Endometrial microvascular endothelial cells (primary cell): ENCODE measurements around the gene CSAD. TPM values are rescaled to one million over a fixed set of nuclear protein-coding genes. Genes with fewer than 3 reads are reported as not detected.
"Not testable (repeated sequence)": the region's sequence is repeated elsewhere in the genome, so short reads cannot be mapped to it uniquely, and the experiment has no call there.

ENCODE experiments used
- in situ Hi-C: cut with HindIII; loops from 2 replicates; pipeline ENCODE4 v1.10.0; 2017; ENCODE audit warnings: low sequenced_read_pairs, low pct_unique_long_range_greater_than_20kb; ENCODE audit errors: inconsistent ontology term
- total RNA-seq: library from RNA; depleted of rRNA; stranded (reverse); fragments of >200 nt; gene quantifications from one replicate; pipeline ENCODE4 v1.2.3, GENCODE V29; 2015; ENCODE audit errors: inconsistent ontology term

CSAD gene
- total RNA-seq, 1 donor from 2014 or later = 4.6 TPM

GRCh38 chr12:53187145-53187899 lies 6.6 kb upstream of the CSAD start:
- in situ Hi-C loops = no loop called here

DNA sequence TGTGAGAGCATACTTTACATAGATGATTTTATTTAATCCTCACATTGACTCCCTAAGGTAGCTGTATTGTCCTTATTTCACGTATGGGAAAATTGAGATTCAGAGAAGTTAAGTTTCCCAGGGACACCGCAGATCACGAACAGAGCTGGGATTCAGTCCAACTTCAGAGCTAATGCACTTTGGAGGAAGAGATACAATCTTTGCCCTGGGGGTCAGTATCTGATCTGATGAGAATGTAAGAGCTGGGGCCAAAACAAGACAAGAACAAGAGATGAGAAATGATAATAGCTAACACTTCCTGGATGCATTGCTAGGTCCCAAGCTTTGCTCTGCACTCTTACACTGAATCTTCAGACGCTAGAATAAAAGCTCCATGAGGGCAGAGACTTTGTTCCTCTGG lies 6.0 kb upstream of the CSAD start:
- in situ Hi-C loops = no loop called here

- in situ Hi-C loops = no loop called here
Measured at GRCh38 chr12:53185582-53186153, 4.9 kb upstream of the CSAD start.

GRCh38 chr12:53184828-53185227 lies 4.1 kb upstream of the CSAD start:
- in situ Hi-C loops = no loop called here

DNA sequence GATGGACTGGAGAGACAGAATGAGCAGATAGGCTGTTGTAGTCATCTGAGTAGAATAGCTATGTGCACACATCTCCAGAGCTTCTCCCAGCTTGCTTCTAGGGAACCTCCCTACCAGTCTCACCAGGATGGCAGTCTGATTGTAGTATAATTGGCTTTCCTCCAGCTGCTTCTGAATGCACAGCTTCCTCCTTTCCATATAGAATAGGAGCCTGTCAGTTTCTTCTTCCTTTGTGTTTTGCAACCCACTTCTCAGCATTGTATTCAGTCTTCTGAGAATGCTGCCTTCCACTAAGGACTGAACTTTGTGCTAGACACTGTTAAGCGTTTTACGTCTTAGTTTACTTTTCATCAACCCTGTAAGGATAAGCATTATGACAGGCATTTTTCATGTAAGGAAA lies 2.2 kb upstream of the CSAD start:
- in situ Hi-C loops = no loop called here

DNA sequence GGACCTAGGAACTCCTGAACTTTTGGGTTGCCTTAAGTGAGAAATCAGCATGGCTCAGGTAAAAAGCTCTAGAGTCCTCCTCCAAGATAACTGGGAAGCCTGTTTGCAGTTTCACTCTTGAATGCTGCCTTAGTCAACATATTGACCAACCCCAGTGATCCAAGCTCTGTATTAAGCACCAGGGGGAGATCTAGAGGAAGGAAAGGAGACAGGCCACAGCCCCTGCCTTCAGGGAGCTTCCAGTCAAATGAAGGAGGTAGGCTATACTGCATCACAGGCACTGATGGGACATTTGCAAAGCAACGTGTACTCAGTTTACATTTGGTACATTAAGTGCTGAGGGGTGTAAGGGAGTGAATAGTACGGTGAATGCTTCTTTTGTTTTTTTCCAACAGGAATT lies 1.2 kb upstream of the CSAD start:
- in situ Hi-C loops = no loop called here

GRCh38 chr12:53180931-53181645 lies 363 bp upstream of the CSAD start:
- in situ Hi-C loops = no loop called here

- in situ Hi-C loops = no loop called here
Measured at GRCh38 chr12:53179687-53180219, 972 bp downstream of the CSAD start.

DNA sequence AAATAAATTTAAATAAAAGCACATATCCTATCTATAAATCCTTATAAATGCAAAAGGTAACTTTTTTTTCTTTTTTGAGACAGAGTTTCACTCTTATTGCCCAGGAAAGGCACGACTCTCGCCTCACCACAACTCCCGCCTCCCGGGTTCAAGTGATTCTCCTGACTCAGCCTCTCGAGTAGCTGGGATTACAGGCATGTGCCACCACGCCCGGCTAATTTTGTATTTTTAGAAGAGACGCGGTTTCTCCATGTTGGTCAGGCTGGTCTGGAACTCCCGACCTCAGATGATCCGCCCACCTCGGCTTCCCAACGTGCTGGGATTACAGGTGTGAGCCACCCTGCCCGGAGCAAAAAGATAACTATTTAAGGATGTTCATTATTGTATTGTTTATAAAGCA lies 1.9 kb downstream of the CSAD start:
- in situ Hi-C loops = not testable (repeated sequence)

DNA sequence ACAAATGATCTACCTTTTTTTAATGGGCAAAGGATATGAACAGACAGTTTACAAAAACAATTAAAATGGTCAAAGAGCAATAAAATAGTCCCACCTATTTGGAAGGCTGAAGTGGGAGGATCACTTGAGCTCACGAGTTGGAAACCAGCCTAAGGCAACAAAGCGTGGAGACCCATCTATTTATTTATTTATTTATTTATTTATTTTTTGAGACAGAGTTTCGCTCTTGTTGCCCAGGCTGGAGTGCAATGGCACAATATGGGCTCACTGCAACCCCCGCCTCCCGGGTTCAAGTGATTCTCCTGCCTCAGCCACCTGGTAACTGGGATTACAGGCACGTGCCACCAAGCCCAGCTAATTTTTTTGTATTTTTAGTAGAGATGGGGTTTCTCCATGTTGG lies 3.3 kb downstream of the CSAD start:
- in situ Hi-C loops = not testable (repeated sequence)

DNA sequence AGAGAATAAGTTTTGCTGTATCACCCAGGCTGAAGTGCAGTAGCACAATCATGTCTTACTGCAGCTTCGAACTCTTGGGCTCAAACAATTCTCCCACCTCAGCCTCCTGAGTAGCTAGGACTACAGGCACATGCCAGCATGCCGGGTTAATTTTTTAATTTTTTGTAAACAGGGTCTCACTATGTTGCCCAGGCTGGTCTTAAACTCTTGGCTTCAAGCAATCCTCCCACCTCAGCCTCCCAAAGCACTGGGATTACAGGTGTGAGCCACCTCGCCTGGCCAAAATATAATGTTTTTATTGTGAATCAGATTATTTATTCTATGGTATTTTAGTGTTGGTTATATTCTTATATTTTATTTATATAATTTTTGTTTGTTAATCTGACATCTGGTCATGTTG lies 4.0 kb downstream of the CSAD start:
- in situ Hi-C loops = no loop called here

- in situ Hi-C loops = no loop called here
Measured at GRCh38 chr12:53174881-53175491, 5.7 kb downstream of the CSAD start.

DNA sequence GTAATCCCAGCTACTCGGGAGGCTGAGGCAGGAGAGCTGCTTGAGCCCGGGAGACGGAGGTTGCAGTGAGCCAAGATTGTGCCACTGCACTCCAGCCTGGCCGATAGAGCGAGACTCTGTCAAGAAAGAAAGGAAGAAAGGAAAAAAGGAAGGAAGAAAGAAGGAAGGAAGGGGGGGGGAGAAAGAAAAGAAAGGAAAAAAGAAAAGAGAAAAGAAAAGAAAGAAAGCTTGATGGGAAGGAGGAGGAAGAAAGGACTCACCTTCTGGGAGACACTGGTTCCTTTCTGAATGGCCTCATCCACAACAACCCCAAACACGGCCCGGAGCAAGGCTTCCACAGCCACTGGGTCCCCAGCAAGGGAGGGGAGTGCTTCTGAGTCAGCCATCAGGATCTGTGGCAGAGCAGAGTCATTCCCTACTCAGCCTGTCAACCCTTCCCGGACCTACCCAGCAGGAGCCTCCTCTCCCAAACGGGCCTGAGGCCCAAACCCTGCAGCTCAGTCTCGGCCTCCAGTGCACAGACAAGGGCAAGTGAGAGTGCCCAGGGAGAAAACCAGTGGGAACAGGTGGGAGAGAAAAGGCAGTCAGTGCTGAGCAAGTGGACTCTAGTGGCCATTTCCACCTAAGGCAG lies 7.5 kb downstream of the CSAD start:
- in situ Hi-C loops = no loop called here

DNA sequence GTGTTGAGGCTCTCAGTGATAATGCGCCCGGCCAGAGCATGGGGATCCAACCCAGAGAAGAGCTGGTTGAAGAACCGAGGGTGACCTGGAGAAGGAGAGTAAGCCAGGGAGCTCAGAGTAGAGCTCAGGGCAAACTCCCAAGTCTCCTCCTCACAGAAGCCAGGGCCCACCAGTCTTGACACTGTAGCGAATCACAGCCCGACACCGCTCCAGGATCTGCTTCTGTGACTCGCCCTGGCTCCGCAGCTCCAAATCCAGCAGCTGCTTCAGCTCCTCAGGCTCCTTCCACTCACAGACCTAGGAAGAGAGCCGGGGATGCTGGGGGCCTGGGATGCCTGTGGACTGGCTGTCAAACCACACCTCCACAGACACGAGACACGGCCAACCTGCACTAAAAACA lies 8.4 kb downstream of the CSAD start:
- in situ Hi-C loops = no loop called here

- in situ Hi-C loops = no loop called here
Measured at GRCh38 chr12:53171725-53172329, 8.9 kb downstream of the CSAD start.

- in situ Hi-C loops = no loop called here
Measured at GRCh38 chr12:53170876-53171724, 9.6 kb downstream of the CSAD start.

GRCh38 chr12:53170215-53170614 lies 10.5 kb downstream of the CSAD start:
- in situ Hi-C loops = no loop called here

GRCh38 chr12:53169644-53170043 lies 11.1 kb downstream of the CSAD start:
- in situ Hi-C loops = no loop called here
